Measurements from ENCODE around the gene GPER1.
"Not testable (repeated sequence)": the region's sequence is repeated elsewhere in the genome, so short reads cannot be mapped to it uniquely, and the experiment has no call there.

Gene GPER1

DNA sequence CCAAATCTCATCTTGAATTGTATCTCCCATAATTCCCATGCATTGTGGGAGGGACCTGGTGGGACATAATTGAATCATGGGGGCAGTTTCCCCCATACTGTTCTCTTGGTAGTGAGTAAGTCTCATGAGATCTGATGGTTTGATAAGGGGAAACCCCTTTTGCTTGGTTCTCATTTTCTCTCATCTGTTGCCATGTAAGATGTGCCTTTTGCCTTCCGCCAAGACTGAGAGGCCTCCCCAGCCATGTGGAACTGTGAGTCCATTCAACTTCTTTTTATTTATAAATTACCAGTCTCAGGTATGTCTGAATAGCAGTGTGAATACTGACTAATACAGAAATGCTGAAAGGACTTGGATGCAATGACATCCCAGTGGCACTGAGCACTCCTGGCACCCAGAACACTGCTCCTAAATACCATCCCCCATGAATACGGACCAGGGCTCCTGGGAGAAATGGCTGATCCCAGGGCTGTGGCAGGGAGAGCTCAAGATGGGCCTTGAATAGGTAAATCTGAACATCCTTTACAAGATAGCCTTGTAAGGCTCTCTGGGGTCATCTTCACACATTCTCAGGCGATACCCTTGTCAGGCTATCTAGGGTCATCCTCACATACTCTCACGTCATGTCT, 52.7 kb downstream of the GPER1 start:
- DNase-seq (ENCODE audit: low read depth in 3 of 3, low spot score in 1 of 3): no peak

DNA sequence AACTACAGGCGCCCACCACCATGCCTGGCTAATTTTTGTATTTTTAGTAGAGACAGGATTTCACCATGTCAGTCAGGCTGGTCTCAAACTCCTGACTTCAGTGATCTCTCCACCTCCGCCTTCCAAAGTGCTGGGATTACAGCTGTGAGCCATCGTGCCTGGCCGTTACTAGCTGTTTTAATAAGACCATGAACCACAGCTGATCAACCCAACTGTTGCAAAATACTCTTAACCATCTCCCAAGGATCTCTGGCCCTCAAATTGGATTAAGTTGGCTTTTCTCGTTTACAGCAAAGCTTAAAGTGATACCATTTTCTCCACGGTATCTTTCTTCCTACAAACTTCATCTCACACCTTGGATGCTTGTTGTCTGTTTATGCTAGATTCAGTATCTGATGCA, 53.7 kb downstream of the GPER1 start:
- no peak for DNase-seq (ENCODE audit: low read depth in 3 of 3, low spot score in 1 of 3)

DNA sequence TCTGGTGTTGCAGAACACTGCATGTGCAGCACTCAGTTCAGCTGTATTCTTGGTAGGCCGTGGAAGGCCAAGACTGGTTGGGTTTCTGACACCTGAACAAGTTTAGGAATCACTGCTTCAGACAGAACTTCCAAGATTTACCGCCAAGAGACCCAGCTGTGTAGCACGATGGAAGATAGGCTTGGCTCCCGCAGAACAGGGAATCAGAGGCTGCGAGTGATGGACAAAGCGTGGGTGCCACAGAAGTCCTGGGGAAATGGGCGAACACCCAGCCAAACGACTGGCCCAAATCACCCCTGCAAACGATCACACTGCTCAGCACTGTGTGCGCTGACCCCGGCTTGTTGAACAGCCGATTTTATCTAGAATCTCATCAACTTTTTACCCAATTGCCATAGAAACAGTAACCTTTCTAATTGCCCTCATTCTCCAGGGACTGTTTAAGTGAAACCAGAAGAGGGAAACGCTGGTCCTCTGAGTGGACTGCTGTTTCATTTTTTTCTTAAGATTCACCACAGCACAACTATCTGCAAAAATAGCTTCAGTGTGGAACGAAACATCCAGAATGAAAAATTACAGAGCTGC, 54.2 kb downstream of the GPER1 start:
- DNase-seq (ENCODE audit: low read depth in 3 of 3, low spot score in 1 of 3): no peak

GRCh38 chr7:1143031-1143430, 55.1 kb downstream of the GPER1 start:
- DNase-seq (ENCODE audit: low read depth in 3 of 3, low spot score in 1 of 3): not testable (repeated sequence)
